HG02571 (cell line): ENCODE results near the gene TTLL4.

Experiments
- ATAC-seq: cut with Tn5 transposase; IDR thresholded peaks from one replicate; pipeline ENCODE4 v1.9.1; 2021; ENCODE audit warnings: mild to moderate bottlenecking, moderate library complexity; ENCODE audit not compliant: unreplicated experiment

The TTLL4 gene

DNA sequence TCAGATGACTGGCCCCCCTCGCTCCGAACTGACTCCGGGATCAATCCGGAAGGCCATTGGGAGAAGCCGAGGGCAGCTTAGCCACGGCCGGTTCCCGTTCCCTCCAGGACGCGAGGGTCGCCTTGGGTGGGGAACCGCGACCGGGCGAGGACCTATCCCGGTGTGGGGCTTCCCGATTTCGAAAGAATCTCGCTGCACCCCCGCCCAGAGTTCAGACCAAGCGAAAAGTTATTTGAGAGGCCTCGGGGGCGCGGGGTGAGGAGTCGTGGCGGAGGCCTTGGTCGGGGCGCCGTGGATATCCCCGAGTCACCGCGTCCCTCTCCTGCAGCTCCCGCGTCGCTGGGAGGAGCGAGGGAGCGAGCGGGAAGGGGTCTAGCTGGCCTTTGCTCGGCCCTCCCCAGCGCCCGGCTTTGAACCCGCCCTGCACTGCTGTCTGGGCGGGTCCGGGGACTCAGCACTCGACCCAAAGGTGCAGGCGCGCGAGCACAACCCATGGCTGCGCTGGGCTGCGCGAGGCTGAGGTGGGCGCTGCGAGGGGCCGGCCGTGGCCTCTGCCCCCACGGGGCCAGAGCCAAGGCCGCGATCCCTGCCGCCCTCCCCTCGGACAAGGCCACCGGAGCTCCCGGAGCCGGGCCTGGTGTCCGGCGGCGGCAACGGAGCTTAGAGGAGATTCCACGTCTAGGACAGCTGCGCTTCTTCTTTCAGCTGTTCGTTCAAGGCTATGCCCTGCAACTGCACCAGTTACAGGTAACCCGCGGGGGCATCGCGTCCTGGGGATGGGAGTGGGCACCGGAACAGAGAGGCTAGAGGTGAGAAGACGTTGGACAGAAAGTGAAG, 71.3 kb downstream of the TTLL4 start, which contains the start of gene CYP27A1:
Gene CYP27A1, plus strand, starts transcription at position 457 of the 837 bp plus-strand sequence. Its CDS starts 36 bp downstream, at position 493.
- no peak for ATAC-seq

DNA sequence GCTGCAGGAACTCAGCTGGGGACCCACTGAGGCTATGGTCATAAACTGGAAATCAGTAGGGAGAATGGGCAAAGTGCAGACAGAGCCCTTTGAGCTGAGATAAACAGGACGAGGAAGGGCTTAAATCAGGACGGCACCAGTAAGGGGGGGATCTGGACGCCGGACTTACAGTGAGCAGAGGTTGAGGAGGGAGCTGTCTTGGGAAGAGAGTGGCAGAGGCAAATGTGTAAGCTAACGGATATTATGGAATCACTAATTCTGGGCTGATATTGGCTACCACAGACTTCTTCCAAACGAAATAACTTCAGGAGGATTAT, 71.9 kb downstream of the TTLL4 start:
- ATAC-seq = no peak

- no peak for ATAC-seq
Observed at GRCh38 chr2:218783688-218784087, 73.1 kb downstream of the TTLL4 start.

DNA sequence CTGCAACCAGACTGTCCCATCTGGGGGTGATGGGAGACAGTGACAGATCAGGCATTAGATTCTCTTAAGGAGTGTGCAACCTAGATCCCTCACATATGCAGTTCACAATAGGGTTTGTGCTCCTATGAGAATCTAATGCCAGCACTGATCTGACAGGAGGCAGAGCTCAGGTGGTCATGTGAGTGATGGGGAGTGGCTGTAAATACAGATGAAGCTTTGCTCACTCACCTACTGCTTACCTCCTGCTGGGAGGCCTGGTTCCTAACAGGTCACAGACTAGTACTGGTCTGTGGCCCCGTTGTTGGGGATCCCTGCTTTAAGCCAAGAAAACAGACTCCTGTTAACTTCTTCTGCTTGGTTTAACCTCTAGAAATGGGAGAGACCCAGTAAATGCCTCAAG, 74.5 kb downstream of the TTLL4 start:
- no peak for ATAC-seq

- ATAC-seq = no peak
Observed at GRCh38 chr2:218786133-218786532, 75.5 kb downstream of the TTLL4 start.

GRCh38 chr2:218788529-218789255, 78.1 kb downstream of the TTLL4 start:
- no peak for ATAC-seq

- no peak for ATAC-seq
Observed at GRCh38 chr2:218792433-218792832, 81.8 kb downstream of the TTLL4 start.

GRCh38 chr2:218796691-218797090, 86.1 kb downstream of the TTLL4 start:
- ATAC-seq = no peak

- ATAC-seq = no peak
Observed at GRCh38 chr2:218798767-218799504, 88.3 kb downstream of the TTLL4 start.

DNA sequence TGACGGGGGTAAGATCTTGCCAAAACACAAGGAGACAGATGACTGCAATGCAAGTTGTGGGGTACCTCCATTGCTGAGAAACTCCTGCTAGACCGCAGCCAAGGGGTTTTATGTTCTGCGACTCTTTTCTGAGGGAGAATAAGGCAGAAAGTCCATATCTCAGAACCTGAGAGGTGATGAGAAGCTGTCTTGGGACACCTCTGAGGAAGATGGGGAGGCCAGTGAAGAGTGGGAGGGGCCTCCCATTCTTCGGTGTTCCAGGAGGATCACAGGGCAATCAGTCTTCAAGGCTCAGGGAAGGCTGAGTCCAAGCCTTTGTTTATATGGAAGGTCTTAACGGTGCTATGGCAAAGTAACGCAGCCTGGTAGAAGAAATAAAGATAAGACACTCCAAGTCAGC, 89.4 kb downstream of the TTLL4 start:
- no peak for ATAC-seq

- ATAC-seq = no peak
Observed at GRCh38 chr2:218802386-218802994, 91.9 kb downstream of the TTLL4 start.

GRCh38 chr2:218804817-218805216, 94.2 kb downstream of the TTLL4 start:
- no peak for ATAC-seq
